ENCODE measurements around the gene RNF14.
"Not testable (repeated sequence)": the region's sequence is repeated elsewhere in the genome, so short reads cannot be mapped to it uniquely, and the experiment has no call there.

RNF14 gene

GRCh38 chr5:142032747-142033631, 64.1 kb downstream of the RNF14 start:
- no peaks in the 10 kb centered on the region for H3K4me1 ChIP-seq (ENCODE audit: control insufficient read depth, insufficient read depth, low read length)
- no peaks in the 10 kb centered on the region for H3K9me3 ChIP-seq (ENCODE audit: control insufficient read depth, low read length)
- no peaks in the 10 kb centered on the region for H3K36me3 ChIP-seq (ENCODE audit: control insufficient read depth, insufficient read depth, low read length)
- no peak overlapping the region for H3K4me3 ChIP-seq (ENCODE audit: insufficient read depth, low read depth, low read length)
- no peaks in the 10 kb centered on the region for H3K27me3 ChIP-seq (ENCODE audit: control insufficient read depth, insufficient read depth, low read length, poor library complexity, severe bottlenecking)
- no peak overlapping the region for H3K27ac ChIP-seq (ENCODE audit: insufficient read depth, low read depth, low read length, poor library complexity, severe bottlenecking)
- 84 to 89% methylated on average over 19 of the region's 19 CpGs for WGBS, 2 experiments

DNA sequence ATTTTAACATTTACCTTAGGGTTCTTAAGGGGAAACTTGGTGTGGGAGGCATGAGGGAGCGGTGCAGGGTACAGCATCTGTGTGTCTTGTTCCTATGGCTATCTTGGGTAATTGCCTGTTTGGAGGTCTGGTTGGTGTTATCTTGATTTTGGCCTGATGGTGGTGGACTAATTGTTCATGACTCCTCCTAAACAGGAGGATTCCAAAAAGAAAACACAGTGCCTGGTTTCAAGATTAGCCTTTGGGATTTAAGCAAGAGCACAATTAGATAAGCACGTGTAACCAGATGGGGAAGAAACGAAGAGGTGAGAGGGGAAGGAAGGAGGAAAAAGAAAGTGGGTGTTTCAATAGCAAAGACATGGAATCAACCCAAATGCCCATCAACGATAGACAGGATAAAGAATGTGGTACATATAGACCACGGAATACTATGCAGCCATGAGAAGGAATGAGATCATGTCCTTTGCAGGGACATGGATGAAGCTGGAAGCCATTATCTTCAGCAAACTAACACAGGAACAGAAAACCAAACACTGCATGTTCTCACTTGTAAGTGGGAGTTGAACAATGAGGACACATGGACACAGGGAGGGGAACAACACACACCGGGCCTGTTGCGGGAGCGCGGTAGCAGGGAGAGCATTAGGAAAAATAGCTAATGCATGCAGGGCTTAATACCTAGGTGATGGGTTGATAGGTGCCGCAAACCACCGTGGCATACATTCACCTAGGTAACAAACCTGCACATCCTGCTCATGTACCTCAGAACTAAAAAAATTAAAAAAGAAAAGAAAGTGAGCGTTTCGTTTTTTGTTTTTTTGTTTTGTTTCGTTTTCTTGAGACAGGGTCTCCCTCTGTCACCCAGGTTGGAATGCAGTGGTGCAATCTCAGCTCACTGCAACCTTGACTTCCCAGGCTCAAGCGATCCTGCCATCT, 65.0 kb downstream of the RNF14 start:
- H3K27me3 ChIP-seq (ENCODE audit: control insufficient read depth, insufficient read depth, low read length, poor library complexity, severe bottlenecking); H3K27ac ChIP-seq (ENCODE audit: insufficient read depth, low read depth, low read length, poor library complexity, severe bottlenecking); H3K4me1 ChIP-seq (ENCODE audit: control insufficient read depth, insufficient read depth, low read length); H3K9me3 ChIP-seq (ENCODE audit: control insufficient read depth, low read length); H3K36me3 ChIP-seq (ENCODE audit: control insufficient read depth, insufficient read depth, low read length); H3K4me3 ChIP-seq (ENCODE audit: insufficient read depth, low read depth, low read length): not testable (repeated sequence)
- 88 to 96% methylated on average over 15 of the region's 15 CpGs for whole genome bisulfite sequencing, 2 experiments

DNA sequence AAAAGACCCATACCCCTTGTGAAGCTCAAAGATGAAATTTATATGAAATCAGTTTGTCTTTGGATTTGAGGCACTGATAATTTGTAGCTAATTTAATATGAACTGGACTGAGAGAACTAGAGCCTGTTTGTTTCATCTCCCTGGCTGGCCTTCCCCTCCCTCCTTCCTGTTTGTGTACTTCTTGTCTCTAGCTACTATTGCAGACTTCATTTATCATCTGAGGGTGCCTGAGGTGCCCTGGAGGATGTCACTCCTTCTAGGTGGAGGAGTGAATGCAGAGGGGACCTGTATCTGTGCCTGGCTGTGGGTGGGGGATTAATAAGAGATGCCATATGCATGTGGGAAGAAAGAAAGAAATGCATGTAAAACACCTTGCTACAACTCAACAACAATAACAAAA, 66.1 kb downstream of the RNF14 start:
- no peaks in the 10 kb centered on the region for H3K36me3 ChIP-seq (ENCODE audit: control insufficient read depth, insufficient read depth, low read length)
- H3K4me1 ChIP-seq (ENCODE audit: control insufficient read depth, insufficient read depth, low read length), result no peaks in the 10 kb centered on the region
- H3K4me3 ChIP-seq (ENCODE audit: insufficient read depth, low read depth, low read length), result no peak overlapping the region
- H3K27ac ChIP-seq (ENCODE audit: insufficient read depth, low read depth, low read length, poor library complexity, severe bottlenecking), result no peak overlapping the region
- H3K9me3 ChIP-seq (ENCODE audit: control insufficient read depth, low read length), result no peaks in the 10 kb centered on the region
- H3K27me3 ChIP-seq (ENCODE audit: control insufficient read depth, insufficient read depth, low read length, poor library complexity, severe bottlenecking), result no peaks in the 10 kb centered on the region

GRCh38 chr5:142036918-142037317, 68.0 kb downstream of the RNF14 start:
- Histone ChIP-seq H3K9me3 (ENCODE audit: control insufficient read depth, low read length) (no peaks in the 10 kb centered on the region), H3K4me1 (ENCODE audit: control insufficient read depth, insufficient read depth, low read length) (no peaks in the 10 kb centered on the region), H3K27ac (ENCODE audit: insufficient read depth, low read depth, low read length, poor library complexity, severe bottlenecking) (no peak overlapping the region), H3K4me3 (ENCODE audit: insufficient read depth, low read depth, low read length) (no peak overlapping the region), H3K36me3 (ENCODE audit: control insufficient read depth, insufficient read depth, low read length) (no peaks in the 10 kb centered on the region), H3K27me3 (ENCODE audit: control insufficient read depth, insufficient read depth, low read length, poor library complexity, severe bottlenecking) (no peaks in the 10 kb centered on the region)
- 90 to 94% methylated on average over 13 of the region's 13 CpGs for WGBS, 2 experiments

DNA sequence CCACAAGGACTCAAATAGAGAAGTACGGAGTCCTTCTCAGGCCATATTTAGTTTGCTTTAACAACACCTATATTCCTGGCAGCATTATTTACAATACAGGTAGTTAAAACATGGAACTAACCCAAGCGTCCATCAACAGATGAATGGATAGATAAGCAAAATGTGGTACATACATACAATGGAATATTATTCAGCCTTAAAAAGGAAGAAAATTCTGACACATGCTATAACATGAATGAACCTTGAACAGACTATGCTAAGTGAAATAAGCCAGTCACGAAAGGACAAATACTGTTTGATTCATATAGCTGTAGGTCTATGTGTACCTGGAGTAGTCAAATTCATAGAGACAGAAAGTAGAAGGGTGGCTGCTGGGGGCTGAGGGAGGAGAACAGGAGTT, 68.7 kb downstream of the RNF14 start:
- not testable (repeated sequence) for H3K27ac ChIP-seq (ENCODE audit: insufficient read depth, low read depth, low read length, poor library complexity, severe bottlenecking); H3K27me3 ChIP-seq (ENCODE audit: control insufficient read depth, insufficient read depth, low read length, poor library complexity, severe bottlenecking); H3K4me1 ChIP-seq (ENCODE audit: control insufficient read depth, insufficient read depth, low read length); H3K4me3 ChIP-seq (ENCODE audit: insufficient read depth, low read depth, low read length); H3K9me3 ChIP-seq (ENCODE audit: control insufficient read depth, low read length); H3K36me3 ChIP-seq (ENCODE audit: control insufficient read depth, insufficient read depth, low read length)
- WGBS, 2 experiments, result 94 to 96% methylated on average over 2 to 3 of the region's 3 CpGs

- Histone ChIP-seq H3K9me3 (ENCODE audit: control insufficient read depth, low read length) (no peaks in the 10 kb centered on the region), H3K27ac (ENCODE audit: insufficient read depth, low read depth, low read length, poor library complexity, severe bottlenecking) (no peak overlapping the region), H3K4me3 (ENCODE audit: insufficient read depth, low read depth, low read length) (no peak overlapping the region), H3K36me3 (ENCODE audit: control insufficient read depth, insufficient read depth, low read length) (no peaks in the 10 kb centered on the region), H3K4me1 (ENCODE audit: control insufficient read depth, insufficient read depth, low read length) (no peaks in the 10 kb centered on the region), H3K27me3 (ENCODE audit: control insufficient read depth, insufficient read depth, low read length, poor library complexity, severe bottlenecking) (no peaks in the 10 kb centered on the region)
- WGBS, 2 experiments, result 83 to 97% methylated on average over 2 of the region's 2 CpGs
These were observed 69.8 kb downstream of the RNF14 start for GRCh38 chr5:142038735-142039134.

Measured in ectodermal cell (in vitro differentiated cells).